CD4-positive, alpha-beta T cell (primary cell): Measurements from ENCODE around the gene PDE4B. TPM values are rescaled to one million over a fixed set of nuclear protein-coding genes. Genes with fewer than 3 reads are reported as not detected.

Source experiments
- ATAC-seq: fragments of 200-7000 bp; cut with Tn5 transposase; one replicate; pipeline ENCODE4 v1.10.0; 2022; ENCODE audit warnings: mild to moderate bottlenecking; ENCODE audit not compliant: poor library complexity
- CTCF ChIA-PET: fragments of 350-600 bp; sonication (Branson Sonifier 250); formaldehyde crosslinking; loops from one replicate; lab custom pipeline; 2021; ENCODE audit warnings: antibody characterized with exemption, inconsistent platforms; lab: Charles Lee
- POLR2A ChIA-PET: fragments of 350-600 bp; sonication (Branson Sonifier 250); formaldehyde crosslinking; loops from one replicate; lab custom pipeline; 2021; ENCODE audit warnings: antibody characterized with exemption, inconsistent platforms; lab: Charles Lee
- DNase-seq, 14 experiments: peaks; one replicate each; pipeline ENCODE4 v3.0.0-alpha.2; 2013 to 2020; ENCODE audit warnings: mixed read lengths in 2 of 14
- H3K27ac ChIP-seq, 2 donors: one replicate each; pipeline versions ENCODE4 v1.5.1 to v1.7.0; 2013; ENCODE audit warnings: low read length in 2 of 2, low read depth in 1 of 2, mild to moderate bottlenecking in 1 of 2
- H3K27me3 ChIP-seq, 2 experiments: 1 replicate in 1 of 2; 2 replicates in 1 of 2; pipeline versions ENCODE4 v1.6.1 to v1.7.0; 2013; ENCODE audit warnings: low read length in 2 of 2, control low read depth in 1 of 2, mild to moderate bottlenecking in 1 of 2, moderate library complexity in 1 of 2; ENCODE audit not compliant: insufficient read depth in 2 of 2, control insufficient read depth in 1 of 2
- H3K36me3 ChIP-seq: one replicate; pipeline ENCODE4 v1.6.1; 2013; ENCODE audit warnings: low read length, control low read depth; ENCODE audit not compliant: insufficient read depth
- H3K4me1 ChIP-seq: one replicate; pipeline ENCODE4 v1.6.1; 2013; ENCODE audit warnings: low read length, control low read depth; ENCODE audit not compliant: insufficient read depth
- H3K4me3 ChIP-seq: one replicate; pipeline ENCODE4 v1.5.1; 2013; ENCODE audit warnings: mild to moderate bottlenecking, low read length, moderate library complexity
- H3K9me3 ChIP-seq, 2 experiments: 1 replicate in 1 of 2; 2 replicates in 1 of 2; pipeline versions ENCODE4 v1.6.1 to v1.7.0; 2013; ENCODE audit warnings: low read length in 2 of 2, mild to moderate bottlenecking in 2 of 2, control low read depth in 1 of 2, moderate library complexity in 1 of 2; ENCODE audit not compliant: control insufficient read depth in 1 of 2, insufficient read depth in 1 of 2
- H3K27ac Mint-ChIP-seq: one replicate; pipeline ENCODE4 v1.8.0; 2020; ENCODE audit warnings: mixed read lengths
- H3K27me3 Mint-ChIP-seq: one replicate; pipeline ENCODE4 v1.8.0; 2021; ENCODE audit warnings: mixed read lengths
- H3K36me3 Mint-ChIP-seq: one replicate; pipeline ENCODE4 v1.8.0; 2021; ENCODE audit warnings: low read depth, mixed read lengths
- H3K4me1 Mint-ChIP-seq: one replicate; pipeline ENCODE4 v1.8.0; 2021; ENCODE audit warnings: low read depth, mixed read lengths
- H3K4me3 Mint-ChIP-seq: one replicate; pipeline ENCODE4 v1.8.0; 2020; ENCODE audit warnings: mild to moderate bottlenecking, mixed read lengths
- H3K9me3 Mint-ChIP-seq: one replicate; pipeline ENCODE4 v1.8.0; 2020; ENCODE audit warnings: mixed read lengths
- CTCF ChIP-seq: fragments of 200-600 bp; IDR thresholded peaks from one replicate; pipeline ENCODE4 v1.8.0; 2022; ENCODE audit warnings: antibody characterized with exemption, mild to moderate bottlenecking
- intact Hi-C, 2 experiments: fragments of 100-400 bp; cut with DNase I in 1 of 2; cut with micrococcal nuclease in 1 of 2; formaldehyde crosslinking; loops; one replicate each; pipeline versions ENCODE4 v1.15.1 to v1.9.0; 2023 to 2025; cut with DNase I, micrococcal nuclease
- total RNA-seq, 174 experiments: library from RNA in 2 of 174; stranded (reverse) in 2 of 174; gene quantifications; one replicate each; pipeline ENCODE4 v1.2.3 and lab custom pipeline; 2021 to 2026

The PDE4B gene
- total RNA-seq, 2 experiments from 2014 or later: 155 to 159 TPM

GRCh38 chr1:66286307-66286706 is 493.6 kb downstream of the PDE4B start:
- no peaks in the 10 kb centered on the region for H3K9me3 ChIP-seq
- no peak for TF ChIP-seq CTCF
- ATAC-seq: no peak
- no peak overlapping the region for H3K27ac ChIP-seq
- DNase-seq: no peak
- H3K4me3 ChIP-seq: no peak overlapping the region
- no peaks in the 10 kb centered on the region for H3K36me3 Mint-ChIP-seq
- H3K27me3 ChIP-seq: no peaks in the 10 kb centered on the region
- H3K4me1 ChIP-seq: peaks cover 32% of the 10 kb centered on the region
- H3K27ac Mint-ChIP-seq: peak overlapping the region; percentile 22
- POLR2A ChIA-PET: interaction anchor here (1.0 to 2.2 kb wide), 6 partner anchors 11 to 70 kb away, joined by 3 to 13 read pairs (median 5); no protein-coding TSS in a partner anchor
- no peak overlapping the region for H3K4me3 Mint-ChIP-seq
- peaks cover 79% of the 10 kb centered on the region for H3K4me1 Mint-ChIP-seq
- no peaks in the 10 kb centered on the region for H3K9me3 Mint-ChIP-seq
- H3K36me3 ChIP-seq: no peaks in the 10 kb centered on the region
- no peaks in the 10 kb centered on the region for H3K27me3 Mint-ChIP-seq
- CTCF ChIA-PET: interaction anchor here (1.1 to 1.2 kb wide), 3 partner anchors 8 to 160 kb away, joined by 3 to 5 read pairs (median 3); no protein-coding TSS in a partner anchor
- intact Hi-C loops: loop anchor here in 1 of 2 experiments (5.0 kb wide), 1 partner anchor 36 kb away; no protein-coding TSS in a partner anchor

DNA sequence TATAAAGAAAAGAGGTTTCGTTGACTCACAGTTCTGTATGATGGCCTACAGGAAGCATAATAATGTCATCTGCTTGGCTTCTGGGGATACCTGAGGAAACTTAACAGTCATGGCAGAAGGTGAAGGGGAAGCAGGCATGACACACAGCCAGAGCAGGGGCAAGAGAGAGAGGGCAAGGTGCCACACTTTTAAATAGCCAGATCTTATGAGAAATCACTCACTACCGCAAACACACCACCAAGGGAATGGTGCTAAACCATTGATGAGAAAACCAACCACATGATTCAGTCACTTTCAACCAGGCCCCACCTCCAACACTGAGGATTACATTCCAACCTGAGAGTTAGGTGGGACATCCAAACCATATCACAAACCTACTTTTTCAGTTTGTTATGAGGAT is 495.4 kb downstream of the PDE4B start:
- Mint-ChIP-seq H3K27me3 (no peaks in the 10 kb centered on the region), H3K27ac (no peak overlapping the region), H3K36me3 (no peaks in the 10 kb centered on the region), H3K4me3 (no peak overlapping the region), H3K9me3 (no peaks in the 10 kb centered on the region), H3K4me1 (peaks cover 66% of the 10 kb centered on the region)
- ChIA-PET POLR2A (interaction anchor here (1.0 kb wide), 1 partner anchor 13 kb away, joined by 3 read pairs; no protein-coding TSS in a partner anchor), CTCF (no interaction called here)
- Histone ChIP-seq H3K4me1 (peaks cover 19% of the 10 kb centered on the region), H3K36me3 (no peaks in the 10 kb centered on the region), H3K9me3 (no peaks in the 10 kb centered on the region), H3K4me3 (no peak overlapping the region), H3K27ac (no peak overlapping the region), H3K27me3 (no peaks in the 10 kb centered on the region)
- TF ChIP-seq CTCF: no peak
- ATAC-seq (no peak), DNase-seq (no peak)
- intact Hi-C loops: loop anchor here in 1 of 2 experiments (5.0 kb wide), 1 partner anchor 34 kb away; no protein-coding TSS in a partner anchor

GRCh38 chr1:66290761-66291530 is 498.3 kb downstream of the PDE4B start:
- no peak for DNase-seq
- CTCF ChIA-PET: interaction anchor here (1.0 to 2.2 kb wide), 3 partner anchors 9 to 14 kb away, joined by 3 to 7 read pairs (median 3); no protein-coding TSS in a partner anchor
- Mint-ChIP-seq H3K9me3 (no peaks in the 10 kb centered on the region), H3K27me3 (no peaks in the 10 kb centered on the region), H3K27ac (no peak overlapping the region), H3K4me1 (peaks cover 39% of the 10 kb centered on the region), H3K36me3 (no peaks in the 10 kb centered on the region), H3K4me3 (no peak overlapping the region)
- intact Hi-C loops: no loop called here
- Histone ChIP-seq H3K36me3 (no peaks in the 10 kb centered on the region), H3K4me1 (peaks cover 5% of the 10 kb centered on the region), H3K9me3 (no peaks in the 10 kb centered on the region), H3K4me3 (no peak overlapping the region), H3K27me3 (no peaks in the 10 kb centered on the region), H3K27ac (no peak overlapping the region)
- TF ChIP-seq CTCF: no peak
- POLR2A ChIA-PET: interaction anchor here (1.3 to 4.2 kb wide), 2 partner anchors 8 to 12 kb away, joined by 4 to 17 read pairs; no protein-coding TSS in a partner anchor
- no peak for ATAC-seq
